Activated CD8-positive, alpha-beta T cell treated with anti-CD3 and anti-CD28 coated beads for 36 hours (primary cell): ENCODE results near the gene IL31RA. TPM values are rescaled to one million over a fixed set of nuclear protein-coding genes. Genes with fewer than 3 reads are reported as not detected.

ENCODE experiments used
- ATAC-seq: fragments of 200-7000 bp; cut with Tn5 transposase; one replicate; pipeline ENCODE4 v1.10.0; 2021; ENCODE audit warnings: mild to moderate bottlenecking, moderate library complexity
- CTCF ChIA-PET: fragments of 350-600 bp; sonication (Branson Sonifier 250); formaldehyde crosslinking; loops from one replicate; lab custom pipeline; 2021; ENCODE audit warnings: antibody characterized with exemption; lab: Charles Lee
- POLR2A ChIA-PET: fragments of 350-600 bp; sonication (Branson Sonifier 250); formaldehyde crosslinking; loops from one replicate; lab custom pipeline; 2021; ENCODE audit warnings: antibody characterized with exemption; lab: Charles Lee
- DNase-seq: peaks from one replicate; pipeline ENCODE4 v3.0.0-alpha.2; 2020
- H3K27ac Mint-ChIP-seq: one replicate; pipeline ENCODE4 v1.8.0; 2021; ENCODE audit warnings: mild to moderate bottlenecking, mixed read lengths
- H3K27me3 Mint-ChIP-seq: one replicate; pipeline ENCODE4 v1.8.0; 2021; ENCODE audit warnings: mixed read lengths
- H3K36me3 Mint-ChIP-seq: one replicate; pipeline ENCODE4 v1.8.0; 2021; ENCODE audit warnings: low read depth, mixed read lengths
- H3K4me1 Mint-ChIP-seq: one replicate; pipeline ENCODE4 v1.8.0; 2021; ENCODE audit warnings: low read depth, mixed read lengths
- H3K4me3 Mint-ChIP-seq: one replicate; pipeline ENCODE4 v1.8.0; 2021; ENCODE audit warnings: mild to moderate bottlenecking, moderate library complexity, mixed read lengths
- H3K9me3 Mint-ChIP-seq: one replicate; pipeline ENCODE4 v1.8.0; 2021; ENCODE audit warnings: mixed read lengths
- intact Hi-C: fragments of 100-400 bp; cut with micrococcal nuclease; formaldehyde crosslinking; loops from one replicate; pipeline ENCODE4 v1.10.0; 2022
- total RNA-seq, 2 experiments: library from RNA; stranded (reverse); gene quantifications; one replicate each; pipeline ENCODE4 v1.2.3, GENCODE V29; 2021
- TF ChIP-seq, protein P1 (sequence below): fragments of 200-600 bp; IDR thresholded peaks from one replicate; pipeline ENCODE4 v1.8.0; 2022; ENCODE audit warnings: antibody characterized with exemption, mild to moderate bottlenecking

Gene IL31RA
- total RNA-seq, 2 experiments from 2014 or later, result not detected

DNA sequence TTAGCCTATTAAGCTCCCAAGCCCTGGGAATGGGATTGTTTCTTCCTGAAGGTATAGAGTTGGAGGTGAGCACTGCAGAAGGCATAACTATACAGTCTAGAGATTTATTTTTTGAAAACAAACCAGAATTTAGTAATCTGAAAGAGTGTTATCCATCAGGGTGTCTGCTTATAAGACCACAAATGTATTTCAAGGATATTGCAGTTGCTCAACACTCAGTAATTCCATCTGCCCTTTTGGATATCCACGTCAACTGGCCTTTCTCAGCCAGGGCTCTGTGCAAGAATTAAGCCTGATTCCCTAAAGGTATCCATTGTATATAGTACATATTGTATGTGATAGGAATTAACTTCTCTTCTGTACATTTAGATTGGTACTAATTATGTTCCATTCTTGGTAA lies 15.0 kb upstream of the IL31RA start:
- Mint-ChIP-seq H3K4me1 (no peaks in the 10 kb centered on the region), H3K27me3 (no peaks in the 10 kb centered on the region), H3K4me3 (no peak overlapping the region), H3K9me3 (no peaks in the 10 kb centered on the region), H3K36me3 (no peaks in the 10 kb centered on the region), H3K27ac (no peak overlapping the region)
- intact Hi-C loops, result no loop called here
- CTCF ChIA-PET, result no interaction called here
- TF ChIP-seq, protein P1, sequence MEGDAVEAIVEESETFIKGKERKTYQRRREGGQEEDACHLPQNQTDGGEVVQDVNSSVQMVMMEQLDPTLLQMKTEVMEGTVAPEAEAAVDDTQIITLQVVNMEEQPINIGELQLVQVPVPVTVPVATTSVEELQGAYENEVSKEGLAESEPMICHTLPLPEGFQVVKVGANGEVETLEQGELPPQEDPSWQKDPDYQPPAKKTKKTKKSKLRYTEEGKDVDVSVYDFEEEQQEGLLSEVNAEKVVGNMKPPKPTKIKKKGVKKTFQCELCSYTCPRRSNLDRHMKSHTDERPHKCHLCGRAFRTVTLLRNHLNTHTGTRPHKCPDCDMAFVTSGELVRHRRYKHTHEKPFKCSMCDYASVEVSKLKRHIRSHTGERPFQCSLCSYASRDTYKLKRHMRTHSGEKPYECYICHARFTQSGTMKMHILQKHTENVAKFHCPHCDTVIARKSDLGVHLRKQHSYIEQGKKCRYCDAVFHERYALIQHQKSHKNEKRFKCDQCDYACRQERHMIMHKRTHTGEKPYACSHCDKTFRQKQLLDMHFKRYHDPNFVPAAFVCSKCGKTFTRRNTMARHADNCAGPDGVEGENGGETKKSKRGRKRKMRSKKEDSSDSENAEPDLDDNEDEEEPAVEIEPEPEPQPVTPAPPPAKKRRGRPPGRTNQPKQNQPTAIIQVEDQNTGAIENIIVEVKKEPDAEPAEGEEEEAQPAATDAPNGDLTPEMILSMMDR, result no peak
- ATAC-seq (no peak), DNase-seq (no peak)
- POLR2A ChIA-PET, result no interaction called here

DNA sequence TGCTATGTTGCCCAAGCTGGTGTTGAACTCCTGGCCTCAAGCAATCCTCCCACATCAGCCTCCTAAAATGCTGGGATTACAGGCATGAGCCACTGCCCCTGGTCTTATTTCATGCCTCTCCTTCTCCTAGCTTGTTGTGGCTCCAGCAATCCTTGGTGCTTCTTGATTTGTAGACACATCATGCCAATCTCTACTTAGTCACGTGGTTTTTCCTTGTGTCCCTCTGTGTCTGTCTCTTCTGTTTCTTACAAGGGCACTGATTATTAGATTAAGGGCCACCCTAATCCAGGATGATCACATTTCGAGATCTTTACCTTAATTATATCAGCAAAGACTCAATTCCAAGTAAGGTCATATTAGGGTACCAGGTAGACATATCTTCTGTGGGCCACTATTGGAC lies 9.2 kb upstream of the IL31RA start:
- Mint-ChIP-seq H3K27ac (no peak overlapping the region), H3K27me3 (no peaks in the 10 kb centered on the region), H3K9me3 (peaks cover 1% of the 10 kb centered on the region), H3K36me3 (no peaks in the 10 kb centered on the region), H3K4me3 (no peak overlapping the region), H3K4me1 (no peaks in the 10 kb centered on the region)
- DNase-seq, result no peak
- TF ChIP-seq, protein P1, result no peak
- CTCF ChIA-PET, result no interaction called here
- no peak for ATAC-seq
- POLR2A ChIA-PET, result no interaction called here
- intact Hi-C loops, result no loop called here

DNA sequence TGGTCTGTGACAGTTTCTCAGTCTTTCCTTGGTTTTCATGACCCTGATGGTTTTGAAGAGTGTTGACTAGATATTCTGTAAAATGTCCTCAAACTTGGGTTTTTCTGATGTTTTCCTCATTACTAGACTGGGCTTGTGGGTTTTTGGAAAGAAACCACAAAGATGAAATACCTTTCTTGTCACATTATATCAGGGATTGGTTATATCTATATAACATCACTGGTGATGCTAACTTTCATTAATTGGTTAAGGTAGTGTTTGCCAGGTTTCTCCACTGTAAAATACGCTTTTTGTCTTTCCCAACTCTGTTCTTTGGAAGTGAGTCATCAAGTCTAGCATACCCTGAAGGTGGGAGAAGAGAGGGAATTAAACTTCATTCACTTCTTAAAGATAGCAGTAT lies 3.3 kb upstream of the IL31RA start:
- Mint-ChIP-seq H3K27ac (no peak overlapping the region), H3K27me3 (peaks cover 6% of the 10 kb centered on the region), H3K36me3 (no peaks in the 10 kb centered on the region), H3K4me3 (no peak overlapping the region), H3K9me3 (peaks cover 1% of the 10 kb centered on the region), H3K4me1 (peaks cover 5% of the 10 kb centered on the region)
- TF ChIP-seq, protein P1, result no peak
- ChIA-PET CTCF (no interaction called here), POLR2A (no interaction called here)
- no peak for DNase-seq
- ATAC-seq, result no peak
- intact Hi-C loops, result no loop called here

DNA sequence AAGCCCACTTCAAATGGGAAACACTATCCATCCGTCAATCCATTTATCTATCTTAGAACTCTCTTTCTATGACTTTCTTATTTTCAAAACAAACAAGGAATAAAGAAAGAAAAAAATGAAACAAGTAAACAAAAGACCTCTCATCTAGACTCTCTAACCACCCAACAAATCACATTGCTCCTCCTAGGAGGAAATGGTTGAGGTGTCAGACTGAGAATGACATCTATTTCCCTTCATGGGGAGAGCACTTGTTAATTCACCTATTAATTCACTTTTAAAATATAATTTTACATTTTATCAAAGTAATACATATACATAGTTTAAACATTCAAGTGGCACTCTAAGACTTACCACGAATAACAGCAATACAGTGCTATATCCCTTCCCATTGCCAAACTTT lies 2.4 kb upstream of the IL31RA start:
- CTCF ChIA-PET, result no interaction called here
- Mint-ChIP-seq H3K27me3 (peaks cover 6% of the 10 kb centered on the region), H3K9me3 (peaks cover 1% of the 10 kb centered on the region), H3K4me3 (no peak overlapping the region), H3K36me3 (no peaks in the 10 kb centered on the region), H3K27ac (no peak overlapping the region), H3K4me1 (peaks cover 5% of the 10 kb centered on the region)
- POLR2A ChIA-PET, result no interaction called here
- intact Hi-C loops, result no loop called here
- ATAC-seq, result no peak
- no peak for DNase-seq
- TF ChIP-seq, protein P1, result no peak

DNA sequence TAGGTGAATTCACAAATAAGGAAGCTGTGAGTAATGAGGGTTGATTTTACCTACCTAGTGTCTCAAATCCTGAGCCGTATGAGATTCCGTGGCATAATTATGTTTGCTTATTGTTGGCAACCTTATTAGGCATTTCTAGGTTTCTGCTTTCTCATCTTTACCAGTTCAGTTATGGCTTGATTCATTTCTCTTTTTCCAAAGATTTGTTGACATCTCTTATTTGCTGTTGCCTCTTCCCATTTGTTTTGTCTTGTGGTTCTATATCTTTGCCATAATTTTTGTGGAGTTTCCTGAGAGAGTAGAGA lies 470 bp downstream of the IL31RA start:
- ChIA-PET CTCF (no interaction called here), POLR2A (interaction anchor here (0.6 kb wide), 1 partner anchor 363 kb away, joined by 3 read pairs; no protein-coding TSS in a partner anchor)
- peaks cover 6% of the 10 kb centered on the region for H3K27me3 Mint-ChIP-seq

More for the DNA sequence above, 470 bp downstream of the IL31RA start:
- DNase-seq (no peak), ATAC-seq (no peak)
- Mint-ChIP-seq H3K27ac (no peak overlapping the region), H3K4me1 (peaks cover 22% of the 10 kb centered on the region), H3K4me3 (no peak overlapping the region), H3K9me3 (no peaks in the 10 kb centered on the region), H3K36me3 (no peaks in the 10 kb centered on the region)
- intact Hi-C loops, result no loop called here
- TF ChIP-seq, protein P1, result no peak
